Measurements from ENCODE around the gene DOCK9. TPM values are rescaled to one million over a fixed set of nuclear protein-coding genes. Genes with fewer than 3 reads are reported as not detected.

DOCK9 gene
- polyA plus RNA-seq, 1 of the 3 experiments (the other 2 are of a cell fraction), result 16.6 TPM

GRCh38 chr13:99012539-99012938 is 34.7 kb upstream of the DOCK9 start:
- no peak overlapping the region for H3K27ac ChIP-seq (ENCODE audit: low read depth in 2 of 2, low read length in 1 of 2)

GRCh38 chr13:99009987-99010551 is 32.2 kb upstream of the DOCK9 start:
- no peak overlapping the region for H3K27ac ChIP-seq (ENCODE audit: low read depth in 2 of 2, low read length in 1 of 2)
- CTCF ChIA-PET, result interaction anchor here (0.8 to 0.9 kb wide), 2 partner anchors 12 to 24 kb away, joined by 3 read pairs; no protein-coding TSS in a partner anchor
- H2AFZ ChIP-seq (ENCODE audit: low read depth), result no peak overlapping the region
- H3K9me3 ChIP-seq, result no peaks in the 10 kb centered on the region; the same call in 1 of the 2 replicates
- POLR2A ChIA-PET, result no interaction called here
- 89% methylated on average over 4 of the region's 4 CpGs for WGBS (ENCODE audit: low lambda C conversion rate)
- H3K79me2 ChIP-seq (ENCODE audit: insufficient read depth), result no peaks in the 10 kb centered on the region
- no peaks in the 10 kb centered on the region for H3K36me3 ChIP-seq (replicated peaks in 1 of 2; ENCODE audit: control insufficient read depth in 1 of 2, insufficient read depth in 2 of 2, low read length in 1 of 2)
- no peak overlapping the region for H3K9ac ChIP-seq
- no peaks in the 10 kb centered on the region for H4K20me1 ChIP-seq (ENCODE audit: insufficient read depth)
- H3K4me2 ChIP-seq, result no peak overlapping the region
- H3K4me3 ChIP-seq (ENCODE audit: low read depth in 2 of 2, low read length in 1 of 2), result no peak overlapping the region
- H3K27me3 ChIP-seq (ENCODE audit: insufficient read depth), result no peaks in the 10 kb centered on the region
- no peaks in the 10 kb centered on the region for H3F3A ChIP-seq (replicated peaks; ENCODE audit: insufficient read depth)
- no peaks in the 10 kb centered on the region; a peak in 2 of 4 replicates for H3K4me1 ChIP-seq (ENCODE audit: control insufficient read depth in 1 of 2, insufficient read depth in 2 of 2, low read depth in 1 of 2, low read length in 1 of 2)
- TF ChIP-seq CHD2 (IDR thresholded peaks at IDR 0.05; ENCODE audit: low read length, partially characterized antibody) (no peak), FOSL2 (IDR thresholded peaks at IDR 0.05; ENCODE audit: borderline replicate concordance, low read depth) (no peak), TCF12 (IDR thresholded peaks at IDR 0.05) (no peak)
- no peak for DNase-seq
- no peaks in the 10 kb centered on the region for H3K9me2 ChIP-seq

More at GRCh38 chr13:99012539-99012938, 34.7 kb upstream of the DOCK9 start:
- Histone ChIP-seq H2AFZ (ENCODE audit: low read depth) (no peak overlapping the region), H3K9ac (no peak overlapping the region), H3F3A (replicated peaks; ENCODE audit: insufficient read depth) (no peaks in the 10 kb centered on the region), H3K9me3 (no peaks in the 10 kb centered on the region), H3K79me2 (ENCODE audit: insufficient read depth) (no peaks in the 10 kb centered on the region), H4K20me1 (ENCODE audit: insufficient read depth) (no peaks in the 10 kb centered on the region), H3K4me3 (ENCODE audit: low read depth in 2 of 2, low read length in 1 of 2) (no peak overlapping the region), H3K27me3 (ENCODE audit: insufficient read depth) (no peaks in the 10 kb centered on the region), H3K9me2 (no peaks in the 10 kb centered on the region), H3K4me1 (ENCODE audit: control insufficient read depth in 1 of 2, insufficient read depth in 2 of 2, low read depth in 1 of 2, low read length in 1 of 2) (no peaks in the 10 kb centered on the region; a peak in 1 of 4 replicates), H3K4me2 (no peak overlapping the region), H3K36me3 (replicated peaks in 1 of 2; ENCODE audit: control insufficient read depth in 1 of 2, insufficient read depth in 2 of 2, low read length in 1 of 2) (no peaks in the 10 kb centered on the region)
- ChIA-PET POLR2A (no interaction called here), CTCF (no interaction called here)
- 100% methylated on average over 1 of the region's 1 CpG for WGBS (ENCODE audit: low lambda C conversion rate)
- DNase-seq, result no peak
- TF ChIP-seq GATA2 (CRISPR knock-in tag; IDR thresholded peaks at IDR 0.05) (no peak), JUND (IDR thresholded peaks at IDR 0.05) (no peak), MXI1 (IDR thresholded peaks at IDR 0.05; ENCODE audit: low read depth, low read length) (no peak), MEF2A (IDR thresholded peaks at IDR 0.05; ENCODE audit: borderline replicate concordance, low read depth) (no peak), SMC3 (IDR thresholded peaks at IDR 0.05; ENCODE audit: low read depth, low read length) (no peak), NFIC (IDR thresholded peaks at IDR 0.05; ENCODE audit: borderline replicate concordance) (no peak)
- TF ChIP-seq, protein P1, sequence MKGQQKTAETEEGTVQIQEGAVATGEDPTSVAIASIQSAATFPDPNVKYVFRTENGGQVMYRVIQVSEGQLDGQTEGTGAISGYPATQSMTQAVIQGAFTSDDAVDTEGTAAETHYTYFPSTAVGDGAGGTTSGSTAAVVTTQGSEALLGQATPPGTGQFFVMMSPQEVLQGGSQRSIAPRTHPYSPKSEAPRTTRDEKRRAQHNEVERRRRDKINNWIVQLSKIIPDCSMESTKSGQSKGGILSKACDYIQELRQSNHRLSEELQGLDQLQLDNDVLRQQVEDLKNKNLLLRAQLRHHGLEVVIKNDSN (IDR thresholded peaks at IDR 0.05; ENCODE audit: borderline replicate concordance, low read depth), result no peak
- TF ChIP-seq, protein P2, sequence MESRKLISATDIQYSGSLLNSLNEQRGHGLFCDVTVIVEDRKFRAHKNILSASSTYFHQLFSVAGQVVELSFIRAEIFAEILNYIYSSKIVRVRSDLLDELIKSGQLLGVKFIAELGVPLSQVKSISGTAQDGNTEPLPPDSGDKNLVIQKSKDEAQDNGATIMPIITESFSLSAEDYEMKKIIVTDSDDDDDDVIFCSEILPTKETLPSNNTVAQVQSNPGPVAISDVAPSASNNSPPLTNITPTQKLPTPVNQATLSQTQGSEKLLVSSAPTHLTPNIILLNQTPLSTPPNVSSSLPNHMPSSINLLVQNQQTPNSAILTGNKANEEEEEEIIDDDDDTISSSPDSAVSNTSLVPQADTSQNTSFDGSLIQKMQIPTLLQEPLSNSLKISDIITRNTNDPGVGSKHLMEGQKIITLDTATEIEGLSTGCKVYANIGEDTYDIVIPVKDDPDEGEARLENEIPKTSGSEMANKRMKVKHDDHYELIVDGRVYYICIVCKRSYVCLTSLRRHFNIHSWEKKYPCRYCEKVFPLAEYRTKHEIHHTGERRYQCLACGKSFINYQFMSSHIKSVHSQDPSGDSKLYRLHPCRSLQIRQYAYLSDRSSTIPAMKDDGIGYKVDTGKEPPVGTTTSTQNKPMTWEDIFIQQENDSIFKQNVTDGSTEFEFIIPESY (IDR thresholded peaks at IDR 0.05; ENCODE audit: borderline replicate concordance, low read depth), result no peak

Measured in SK-N-SH (cell line).